Measurements from ENCODE around the gene E4F1. TPM values are rescaled to one million over a fixed set of nuclear protein-coding genes. Genes with fewer than 3 reads are reported as not detected.

Gene E4F1
- total and polyA plus RNA-seq, 2 of the 8 experiments (the other 6 are each of a cell fraction or from before 2014, with no cell fraction given): 22.2 to 27.0 TPM

DNA sequence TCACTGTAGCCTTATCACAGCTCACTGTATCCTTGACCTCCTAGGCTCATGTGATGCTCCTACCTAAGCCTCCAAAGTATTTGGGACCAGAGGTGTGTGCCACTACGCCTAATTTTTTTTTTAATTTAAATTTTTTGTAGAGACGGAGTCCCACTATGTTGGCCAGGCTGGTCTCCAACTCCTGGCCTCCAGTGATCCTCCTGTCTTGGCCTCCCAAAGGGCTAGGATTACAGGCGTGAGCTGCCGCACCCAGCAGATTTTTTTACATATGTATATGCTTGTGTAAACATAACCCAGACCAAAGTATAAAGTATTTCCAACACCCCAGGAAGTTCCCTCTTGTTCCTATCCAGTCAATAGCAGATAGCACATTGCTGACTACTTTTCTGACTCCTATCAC is 7.1 kb upstream of the E4F1 start (continued):
- TF ChIP-seq RXRA (IDR thresholded peaks at IDR 0.05; ENCODE audit: insufficient read depth, low read depth, low read length) (no peak), CHD2 (IDR thresholded peaks at IDR 0.05; ENCODE audit: low read length) (no peak), FOSL1 (IDR thresholded peaks at IDR 0.05; ENCODE audit: insufficient read depth, low read depth, low read length) (no peak), SAP30 (IDR thresholded peaks at IDR 0.05; ENCODE audit: insufficient read depth, insufficient replicate concordance, low read length) (no peak), RFX5 (IDR thresholded peaks at IDR 0.05; ENCODE audit: borderline replicate concordance, low read depth, low read length) (no peak)
- TF ChIP-seq, protein P1, sequence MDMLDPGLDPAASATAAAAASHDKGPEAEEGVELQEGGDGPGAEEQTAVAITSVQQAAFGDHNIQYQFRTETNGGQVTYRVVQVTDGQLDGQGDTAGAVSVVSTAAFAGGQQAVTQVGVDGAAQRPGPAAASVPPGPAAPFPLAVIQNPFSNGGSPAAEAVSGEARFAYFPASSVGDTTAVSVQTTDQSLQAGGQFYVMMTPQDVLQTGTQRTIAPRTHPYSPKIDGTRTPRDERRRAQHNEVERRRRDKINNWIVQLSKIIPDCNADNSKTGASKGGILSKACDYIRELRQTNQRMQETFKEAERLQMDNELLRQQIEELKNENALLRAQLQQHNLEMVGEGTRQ (IDR thresholded peaks at IDR 0.05; ENCODE audit: low read length): no peak
